ENCODE data around the gene GABRG1.

The GABRG1 gene

DNA sequence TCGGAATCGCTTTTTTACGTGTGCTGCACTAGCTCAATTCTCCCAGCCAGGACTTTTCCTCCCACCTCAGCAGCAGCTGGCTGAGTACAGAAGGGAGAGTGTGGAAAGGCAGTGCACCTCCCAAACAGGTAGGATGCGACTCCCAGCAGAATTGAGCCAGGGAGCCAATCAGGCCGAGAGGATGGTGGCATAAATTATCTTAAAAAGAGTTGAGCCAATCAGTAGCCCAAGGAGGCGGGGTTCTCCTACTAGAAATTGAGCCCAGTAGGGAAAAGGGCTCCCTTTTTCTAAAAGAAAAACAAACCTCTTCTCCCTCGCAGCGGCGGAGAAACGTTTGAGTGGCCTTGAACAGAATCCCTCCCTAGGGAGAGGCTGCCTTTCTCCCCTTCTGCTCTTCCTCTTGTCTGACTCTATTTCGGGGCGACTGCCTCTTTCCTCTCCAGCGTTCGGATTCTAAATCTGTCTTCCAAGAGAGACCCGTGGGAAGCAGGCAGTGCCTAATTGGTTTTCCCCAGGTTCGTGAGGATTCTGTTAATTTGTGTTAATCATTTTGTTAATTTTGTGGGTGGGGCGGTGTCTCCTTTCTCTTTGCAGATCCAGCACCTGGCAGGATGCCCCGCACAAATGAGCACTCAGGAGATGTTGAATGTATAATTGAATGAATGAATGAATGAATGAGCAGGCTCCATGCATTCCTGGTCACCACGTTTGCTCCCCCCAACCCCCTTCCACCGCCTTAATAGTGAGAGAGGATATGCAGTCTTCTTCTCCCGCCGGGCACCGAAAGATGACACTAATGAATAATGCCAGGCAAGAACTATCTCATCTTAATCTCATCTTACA lies at the start of gene GABRG1:
TSS of gene GABRG1 (minus strand) at position 142 of the 843 bp plus-strand sequence. CDS start at position 1, 141 bp downstream.
- no peak for FAIRE-seq
- DNase-seq (ENCODE audit: extremely low spot score, insufficient read length, low read depth): no peak

DNA sequence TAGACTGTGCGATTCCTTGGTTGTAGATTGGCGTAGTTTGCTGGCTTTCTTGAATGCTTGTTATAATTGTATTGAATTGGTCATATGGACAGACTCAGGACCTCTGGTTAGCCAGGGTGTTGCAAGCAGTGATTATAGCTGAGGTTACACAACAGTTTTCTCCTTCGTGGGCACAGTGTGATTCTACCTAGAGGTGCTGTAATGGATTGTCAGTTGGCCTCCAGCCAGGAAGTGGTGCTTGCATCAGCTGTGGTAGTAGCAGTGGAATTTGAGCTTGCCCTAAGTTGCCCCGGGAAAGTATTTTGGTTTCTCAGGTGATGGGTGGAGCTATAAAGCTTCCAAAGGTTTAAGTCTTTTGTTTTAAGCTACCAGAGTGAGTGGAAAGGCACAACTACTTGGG lies 23.1 kb upstream of the GABRG1 start:
- DNase-seq (ENCODE audit: extremely low spot score, insufficient read length, low read depth): no peak
- FAIRE-seq: no peak

DNA sequence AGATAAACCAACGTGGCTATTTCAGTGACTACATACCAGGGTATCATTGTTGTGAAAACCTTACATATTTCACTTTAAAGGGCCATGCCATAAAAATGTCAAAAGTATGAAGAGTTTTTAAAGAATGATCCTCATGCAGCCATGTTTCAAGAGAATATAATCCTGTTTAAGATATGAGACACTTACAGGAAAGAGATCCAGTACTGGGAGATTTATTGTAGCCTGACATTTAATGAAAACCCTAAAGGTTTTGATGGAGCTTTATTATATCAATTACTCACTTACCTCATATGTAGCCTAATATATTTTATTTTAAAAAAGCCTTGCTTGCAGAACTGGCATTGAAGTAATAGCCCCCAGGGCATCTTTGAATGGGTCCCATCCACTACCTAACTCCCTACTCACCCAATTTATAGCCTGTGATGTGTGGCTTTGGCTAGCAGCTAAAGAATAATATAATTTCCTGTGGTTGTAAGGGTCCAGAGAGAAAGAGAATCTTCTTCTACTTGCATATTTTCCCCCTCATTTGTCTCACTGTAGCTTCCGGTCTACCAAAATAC lies 7.7 kb upstream of the GABRG1 start:
- no peak for FAIRE-seq
- DNase-seq (ENCODE audit: extremely low spot score, insufficient read length, low read depth): no peak

DNA sequence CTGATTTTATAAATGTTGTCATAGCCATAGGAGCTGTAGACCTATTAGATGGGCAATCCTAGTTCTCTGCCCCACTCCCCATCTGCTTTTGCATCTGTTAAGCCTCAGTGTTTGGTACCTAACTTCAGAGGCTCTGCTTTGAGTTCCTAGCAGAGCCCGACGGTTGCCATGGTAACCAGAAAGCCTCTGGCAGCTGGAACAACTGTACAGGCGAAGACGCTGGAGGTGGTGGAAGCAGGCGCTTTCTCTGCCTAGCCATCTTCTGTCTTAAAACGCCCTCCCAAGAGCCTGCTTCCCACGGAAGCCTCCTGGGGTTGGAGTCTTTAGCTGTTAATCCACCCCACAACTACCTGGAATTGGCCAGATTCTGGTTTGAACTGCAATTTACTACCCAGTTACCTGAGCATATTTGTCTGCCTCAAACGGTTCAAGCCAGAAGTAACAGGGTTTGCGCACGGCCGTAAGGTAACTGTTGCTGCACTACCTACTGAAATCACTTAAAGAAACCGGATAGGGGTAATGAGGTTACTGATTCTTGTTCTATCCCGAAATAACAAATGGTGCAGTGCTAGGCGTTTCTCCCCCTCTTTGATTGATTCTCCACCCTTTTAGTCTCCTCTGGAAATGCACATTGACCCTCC lies 1.0 kb upstream of the GABRG1 start:
- DNase-seq (ENCODE audit: extremely low spot score, insufficient read length, low read depth) (no peak), FAIRE-seq (no peak)

DNA sequence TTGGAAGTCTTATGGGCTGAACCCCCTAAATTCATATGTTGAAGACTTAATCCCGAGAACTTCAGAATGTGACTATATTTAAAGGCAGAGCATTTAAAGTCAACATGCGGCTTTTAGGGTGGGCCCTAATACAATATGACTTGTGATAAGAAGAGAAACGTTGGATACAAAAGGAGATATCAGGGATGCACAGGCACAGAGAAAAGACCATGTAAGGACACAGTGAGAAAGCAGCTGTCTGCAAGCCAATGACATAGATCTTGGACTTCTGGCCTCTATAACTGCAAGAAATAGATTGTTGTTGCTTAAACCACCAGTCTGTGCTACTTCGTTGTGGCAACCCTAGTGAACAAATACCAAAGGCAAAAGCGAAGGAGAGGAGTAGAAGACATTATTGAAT lies 42.2 kb downstream of the GABRG1 start:
- no peak for FAIRE-seq
- no peak for DNase-seq (ENCODE audit: extremely low spot score, insufficient read length, low read depth)

DNA sequence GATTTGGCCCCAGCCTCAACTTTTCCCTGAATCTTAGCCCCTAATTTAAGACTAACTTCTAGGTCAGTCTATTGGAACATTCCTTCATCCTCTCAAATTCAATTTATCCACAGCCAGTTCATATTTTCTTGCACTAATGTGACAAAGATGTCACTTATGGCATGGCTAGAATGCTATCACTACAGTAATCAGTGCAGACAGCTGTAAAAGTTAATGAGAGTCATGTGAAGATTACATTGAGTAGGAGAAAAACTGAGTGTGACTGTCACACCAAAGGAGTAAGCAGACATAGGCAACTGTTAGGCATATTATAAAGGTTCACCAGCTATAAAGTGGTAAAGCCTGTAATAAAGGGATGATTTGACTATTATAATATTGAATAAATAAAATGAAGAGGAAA lies 42.6 kb downstream of the GABRG1 start:
- DNase-seq (ENCODE audit: extremely low spot score, insufficient read length, low read depth): no peak
- FAIRE-seq: no peak

DNA sequence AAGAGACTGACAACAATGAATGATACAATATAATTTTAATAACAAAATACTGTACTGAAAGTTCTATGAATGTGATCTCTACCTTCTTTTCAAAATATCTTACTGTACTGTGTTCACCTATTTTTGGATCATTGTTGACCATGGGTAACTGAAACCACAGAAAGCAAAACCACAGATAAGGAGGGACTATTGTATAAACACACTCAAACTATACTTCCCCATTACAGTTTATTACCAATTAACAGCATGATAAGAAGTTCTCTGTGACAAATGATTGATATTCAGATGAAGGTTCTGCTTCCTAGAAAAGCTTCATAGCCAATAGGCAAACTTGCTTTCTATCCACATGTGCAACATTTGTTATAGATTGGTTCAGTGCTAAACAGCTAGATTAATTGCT lies 50.1 kb downstream of the GABRG1 start:
- FAIRE-seq: no peak
- DNase-seq (ENCODE audit: extremely low spot score, insufficient read length, low read depth): no peak

DNA sequence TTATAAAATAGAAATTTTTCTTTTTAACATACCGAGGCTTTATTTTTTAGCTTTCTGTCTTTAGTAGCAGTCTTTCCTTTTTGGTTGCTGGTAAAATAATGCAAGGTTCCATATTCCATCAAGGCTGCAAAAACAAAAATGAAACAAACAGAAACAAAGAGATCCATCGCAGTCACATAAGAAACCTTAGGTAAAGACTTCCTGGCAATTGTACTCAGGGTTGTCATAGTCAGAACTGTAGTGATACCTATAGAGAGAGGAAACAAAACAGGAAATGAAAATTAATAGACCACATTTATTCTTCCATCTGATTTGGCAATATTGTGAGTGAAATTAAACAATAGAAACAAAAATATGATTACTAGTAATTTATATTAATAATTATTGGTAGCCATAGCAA lies 72.5 kb downstream of the GABRG1 start:
- DNase-seq (ENCODE audit: extremely low spot score, insufficient read length, low read depth): no peak
- FAIRE-seq: no peak

DNA sequence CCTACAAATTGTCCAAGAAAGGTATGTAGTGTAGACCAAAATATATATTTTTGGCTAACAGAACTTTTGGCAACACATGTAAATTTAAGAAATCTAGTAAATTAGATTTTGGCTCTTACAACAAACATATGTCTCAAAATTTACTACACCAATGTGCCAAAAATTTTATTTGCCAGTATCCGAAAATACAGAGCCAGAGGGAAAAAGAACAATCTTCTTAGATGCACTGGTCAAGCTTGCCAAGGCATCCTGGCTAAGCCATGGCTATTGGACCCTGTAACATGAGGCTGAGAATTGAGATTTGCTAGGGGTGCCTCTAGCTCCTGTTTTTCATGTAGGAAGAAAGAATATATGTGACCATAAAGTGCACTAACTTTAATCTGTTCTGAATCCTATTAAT lies 91.8 kb downstream of the GABRG1 start:
- no peak for FAIRE-seq
- no peak for DNase-seq (ENCODE audit: extremely low spot score, insufficient read length, low read depth)

DNA sequence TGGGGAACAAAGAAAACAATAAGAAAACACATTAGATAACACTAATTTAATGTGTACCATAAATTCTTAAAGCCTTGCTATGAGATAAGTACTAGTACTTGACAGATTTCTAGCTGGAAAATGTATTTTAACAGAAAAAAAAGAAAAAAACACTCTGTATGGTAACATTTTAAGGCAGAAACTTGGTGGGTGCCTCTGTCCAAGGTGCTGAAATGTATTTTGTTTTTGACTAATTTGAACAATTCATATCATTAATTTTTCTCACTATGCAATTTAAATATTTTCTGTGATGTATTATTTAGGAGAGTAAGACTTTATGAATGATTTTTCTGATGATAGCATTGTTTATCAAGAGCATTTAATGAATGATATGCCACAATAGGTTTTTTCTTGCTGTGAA lies 107.5 kb downstream of the GABRG1 start:
- FAIRE-seq (no peak), DNase-seq (ENCODE audit: extremely low spot score, insufficient read length, low read depth) (no peak)

DNA sequence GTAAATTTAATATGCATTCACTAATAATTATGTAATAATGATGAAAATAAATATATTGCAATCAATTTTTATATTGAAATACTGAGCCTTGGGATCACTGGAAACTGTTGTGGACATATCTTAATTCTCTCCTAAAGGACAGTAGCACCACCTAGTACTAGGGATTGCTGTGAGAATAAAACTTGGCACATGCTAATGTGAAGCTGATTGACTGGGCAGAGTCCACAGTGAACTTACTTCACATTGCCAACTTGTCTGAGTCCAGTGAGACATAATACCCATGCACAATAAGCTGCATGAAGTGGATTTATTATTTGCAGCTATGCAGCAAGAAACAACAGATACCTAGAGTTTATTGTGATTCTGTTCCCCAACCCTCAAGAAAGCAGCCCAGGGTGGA lies 131.1 kb downstream of the GABRG1 start:
- no peak for DNase-seq (ENCODE audit: extremely low spot score, insufficient read length, low read depth)
- FAIRE-seq: no peak

DNA sequence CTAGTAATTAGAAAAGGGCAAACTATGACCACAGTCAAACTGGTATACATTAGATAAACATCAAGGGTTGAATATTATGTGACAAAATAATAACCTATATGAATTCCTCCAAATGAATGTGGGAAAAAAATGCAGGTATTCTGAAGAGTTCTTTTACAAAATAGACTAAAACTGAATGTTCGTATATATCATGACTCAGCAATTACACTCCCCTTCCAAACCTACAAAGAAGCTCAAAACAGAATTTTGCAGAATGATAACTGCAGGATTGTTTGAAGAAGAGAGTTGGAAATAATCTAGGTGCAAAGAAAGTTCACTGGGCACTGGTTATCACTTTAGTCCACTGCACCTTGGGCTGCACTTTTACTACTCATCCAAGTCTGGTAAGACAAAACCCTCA lies 134.1 kb downstream of the GABRG1 start:
- DNase-seq (ENCODE audit: extremely low spot score, insufficient read length, low read depth) (no peak), FAIRE-seq (no peak)

DNA sequence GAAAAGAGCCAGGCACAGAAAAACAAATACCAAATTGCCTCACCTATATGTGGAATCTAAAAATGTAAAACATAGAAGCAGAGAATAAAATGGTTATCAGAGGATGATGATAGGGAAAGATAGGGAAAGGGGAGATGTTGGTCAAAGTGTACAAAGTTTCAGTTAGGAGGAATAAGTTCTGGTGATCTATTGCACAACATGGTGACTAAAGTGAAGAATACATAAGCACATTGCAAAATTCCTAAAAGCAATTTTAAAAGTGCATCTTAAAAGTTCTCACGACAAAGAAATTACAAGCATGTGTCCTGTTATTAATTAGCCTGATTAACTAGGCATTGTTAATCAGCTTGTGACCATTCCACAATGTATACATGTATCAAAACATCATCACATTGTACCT lies 136.0 kb downstream of the GABRG1 start:
- FAIRE-seq: no peak
- DNase-seq (ENCODE audit: extremely low spot score, insufficient read length, low read depth): no peak
